HG03354 (cell line): ENCODE data around the gene AMPD2.
"Not testable (repeated sequence)": the region's sequence is repeated elsewhere in the genome, so short reads cannot be mapped to it uniquely, and the experiment has no call there.

Source experiments
- ATAC-seq: cut with Tn5 transposase; IDR thresholded peaks from one replicate; pipeline ENCODE4 v1.9.1; 2021; ENCODE audit warnings: mild to moderate bottlenecking; ENCODE audit not compliant: unreplicated experiment, poor library complexity, severe bottlenecking

The AMPD2 gene

GRCh38 chr1:109643385-109644230 lies 24.0 kb downstream of the AMPD2 start:
- ATAC-seq: peak; percentile 97

GRCh38 chr1:109644670-109645069 lies 25.0 kb downstream of the AMPD2 start:
- no peak for ATAC-seq

GRCh38 chr1:109649491-109649914 lies 29.9 kb downstream of the AMPD2 start:
- ATAC-seq: no peak

- no peak for ATAC-seq
These were observed 31.0 kb downstream of the AMPD2 start for GRCh38 chr1:109650609-109651008.

- ATAC-seq: no peak
These were observed 32.8 kb downstream of the AMPD2 start for GRCh38 chr1:109652402-109652801.

GRCh38 chr1:109653306-109653705 lies 33.7 kb downstream of the AMPD2 start:
- no peak for ATAC-seq

GRCh38 chr1:109654519-109654918 lies 34.9 kb downstream of the AMPD2 start:
- no peak for ATAC-seq

- ATAC-seq: peak; percentile 93
These were observed 36.2 kb downstream of the AMPD2 start, which contains the start of gene GSTM4 for GRCh38 chr1:109655615-109656519. GSTM4 (plus strand) TSS chr1:109656099; CDS start chr1:109656390, 291 bp downstream.

GRCh38 chr1:109657395-109657794 lies 37.8 kb downstream of the AMPD2 start:
- no peak for ATAC-seq

GRCh38 chr1:109657970-109658369 lies 38.3 kb downstream of the AMPD2 start:
- ATAC-seq: no peak

GRCh38 chr1:109658533-109659042 lies 39.0 kb downstream of the AMPD2 start:
- ATAC-seq: no peak

- ATAC-seq: no peak
These were observed 39.5 kb downstream of the AMPD2 start for GRCh38 chr1:109659145-109659544.

- ATAC-seq: no peak
These were observed 40.5 kb downstream of the AMPD2 start for GRCh38 chr1:109659997-109660690.

- ATAC-seq: not testable (repeated sequence)
These were observed 41.0 kb downstream of the AMPD2 start for GRCh38 chr1:109660691-109661026.

GRCh38 chr1:109661391-109661790 lies 41.8 kb downstream of the AMPD2 start:
- no peak for ATAC-seq

- no peak for ATAC-seq
These were observed 45.0 kb downstream of the AMPD2 start for GRCh38 chr1:109664671-109665070.

GRCh38 chr1:109667452-109668122 lies 48.0 kb downstream of the AMPD2 start, which contains the start of gene GSTM2:
GSTM2 (plus strand) TSS chr1:109668057; CDS start chr1:109668116, 59 bp downstream.
- ATAC-seq: peak; percentile 89

GRCh38 chr1:109668123-109668775 lies 48.6 kb downstream of the AMPD2 start:
- ATAC-seq: peak; percentile 28
